B cell (primary cell): Measurements from ENCODE around the gene NME7. TPM values are rescaled to one million over a fixed set of nuclear protein-coding genes. Genes with fewer than 3 reads are reported as not detected.

Source experiments
- ATAC-seq: fragments of 200-7000 bp; cut with Tn5 transposase; one replicate; pipeline ENCODE4 v1.10.0; 2021; ENCODE audit warnings: low read depth, mild to moderate bottlenecking, moderate number of reproducible peaks, moderate library complexity
- CTCF ChIA-PET: fragments of 350-600 bp; sonication (Branson Sonifier 250); formaldehyde crosslinking; loops from one replicate; lab custom pipeline; 2021; ENCODE audit warnings: antibody characterized with exemption, inconsistent platforms; lab: Charles Lee
- POLR2A ChIA-PET: fragments of 350-600 bp; sonication (Branson Sonifier 250); formaldehyde crosslinking; loops from one replicate; lab custom pipeline; 2021; ENCODE audit warnings: antibody characterized with exemption; lab: Charles Lee
- DNase-seq: peaks from one replicate; pipeline ENCODE4 v3.0.0; 2013
- H2AFZ ChIP-seq: 2 replicates; pipeline ENCODE4 v1.6.1; 2012; ENCODE audit warnings: mild to moderate bottlenecking, low read depth, low read length; ENCODE audit not compliant: insufficient read depth, poor library complexity, severe bottlenecking
- H3K27ac ChIP-seq, 2 donors: 1 replicate in 1 of 2; 2 replicates in 1 of 2; pipeline ENCODE4 v1.5.1; 2012 to 2013; ENCODE audit warnings: low read length in 2 of 2, mild to moderate bottlenecking in 2 of 2, moderate library complexity in 1 of 2
- H3K27me3 ChIP-seq, 4 experiments: fragments of 200-600 bp in 1 of 4; sonication (generic) in 1 of 4; replicated peaks in 1 of 4; 1 replicate in 2 of 4; 2 replicates in 2 of 4; pipeline versions ENCODE4 v1.6.1 to v1.7.0; 2013 to 2016; ENCODE audit warnings: low read length in 3 of 4, mild to moderate bottlenecking in 2 of 4, mixed read lengths in 1 of 4, moderate library complexity in 1 of 4; ENCODE audit not compliant: insufficient read depth in 4 of 4, control insufficient read depth in 3 of 4; ENCODE audit errors: control extremely low read depth in 1 of 4
- H3K36me3 ChIP-seq, 2 experiments: replicated peaks in 1 of 2; 1 replicate in 1 of 2; 2 replicates in 1 of 2; pipeline versions ENCODE4 v1.6.1 to v1.7.1; 2013; ENCODE audit warnings: low read length in 1 of 2; ENCODE audit not compliant: insufficient read depth in 2 of 2, control insufficient read depth in 1 of 2; ENCODE audit errors: control extremely low read depth in 1 of 2, extremely low read depth in 1 of 2
- H3K4me1 ChIP-seq, 2 donors: fragments of 200-600 bp in 1 of 2; sonication (generic) in 1 of 2; 1 replicate in 1 of 2; 2 replicates in 1 of 2; pipeline versions ENCODE4 v1.5.1 to v1.6.1; 2013 to 2017; ENCODE audit warnings: low read length in 2 of 2; ENCODE audit not compliant: control insufficient read depth in 2 of 2, insufficient read depth in 2 of 2
- H3K4me2 ChIP-seq: replicated peaks from 2 replicates; pipeline ENCODE3; 2012; ENCODE audit warnings: mild to moderate bottlenecking, low read depth, low read length; ENCODE audit not compliant: poor library complexity, severe bottlenecking
- H3K4me3 ChIP-seq, 5 experiments: fragments of 200-600 bp in 1 of 5; sonication (generic) in 1 of 5; 1 replicate in 3 of 5; 2 replicates in 2 of 5; pipeline versions ENCODE4 v1.5.1 to v1.7.0; 2011 to 2016; ENCODE audit warnings: low read length in 4 of 5, mild to moderate bottlenecking in 4 of 5, low read depth in 2 of 5, control low read depth in 1 of 5, moderate library complexity in 1 of 5; ENCODE audit not compliant: insufficient read depth in 1 of 5; ENCODE audit errors: control extremely low read depth in 1 of 5, extremely low read depth in 1 of 5
- H3K79me2 ChIP-seq: fragments of 200-600 bp; sonication (generic); one replicate; pipeline ENCODE4 v1.6.0; 2016; ENCODE audit warnings: low read length; ENCODE audit not compliant: control insufficient read depth, insufficient read depth
- H3K9ac ChIP-seq: fragments of 200-600 bp; sonication (generic); 2 replicates; pipeline ENCODE4 v1.6.1; 2017; ENCODE audit warnings: mild to moderate bottlenecking, low read length, moderate library complexity
- H3K9me3 ChIP-seq, 3 donors: one replicate each; pipeline versions ENCODE4 v1.6.1 to v1.7.1; 2013; ENCODE audit warnings: low read length in 2 of 3; ENCODE audit not compliant: control insufficient read depth in 2 of 3, insufficient read depth in 1 of 3; ENCODE audit errors: control extremely low read depth in 1 of 3
- H4K20me1 ChIP-seq: 2 replicates; pipeline ENCODE4 v1.6.0; 2012; ENCODE audit warnings: mild to moderate bottlenecking, low read length; ENCODE audit not compliant: insufficient read depth, control insufficient read depth, poor library complexity, severe bottlenecking
- H3K27ac Mint-ChIP-seq: one replicate; pipeline ENCODE4 v1.8.0; 2021; ENCODE audit warnings: mixed read lengths
- H3K27me3 Mint-ChIP-seq: one replicate; pipeline ENCODE4 v1.8.0; 2021; ENCODE audit warnings: mixed read lengths
- H3K4me1 Mint-ChIP-seq: one replicate; pipeline ENCODE4 v1.8.0; 2021; ENCODE audit warnings: mixed read lengths
- H3K4me3 Mint-ChIP-seq: one replicate; pipeline ENCODE4 v1.8.0; 2021; ENCODE audit warnings: mixed read lengths
- H3K9me3 Mint-ChIP-seq: one replicate; pipeline ENCODE4 v1.8.0; 2022; ENCODE audit warnings: mixed read lengths; ENCODE audit not compliant: insufficient read depth
- CTCF ChIP-seq: fragments of 200-600 bp; IDR thresholded peaks from one replicate; pipeline ENCODE4 v1.8.0; 2022; ENCODE audit warnings: antibody characterized with exemption, mild to moderate bottlenecking
- EZH2 ChIP-seq: IDR thresholded peaks from 2 replicates; pipeline ENCODE4 v1.6.1; 2012; ENCODE audit warnings: borderline replicate concordance, low read depth, mild to moderate bottlenecking, moderate library complexity, low read length; ENCODE audit not compliant: insufficient read depth, poor library complexity, severe bottlenecking
- WGBS: methylation state at CpG from one replicate; pipeline ENCODE4 v1.1.5; 2013; ENCODE audit warnings: missing lambda C conversion rate; ENCODE audit not compliant: insufficient coverage; 5-methylcytosine and 5-hydroxymethylcytosine counted together
- intact Hi-C: fragments of 100-400 bp; cut with micrococcal nuclease; formaldehyde crosslinking; loops from one replicate; pipeline ENCODE4 v1.10.0; 2022
- polyA plus RNA-seq: library from polyadenylated mRNA; depleted of rRNA; stranded (reverse); fragments of >200 nt; gene quantifications from 2 replicates; pipeline ENCODE4 v1.2.3, GENCODE V29; 2012
- total RNA-seq, 2 donors: library from RNA; stranded (reverse); fragments of 120-200 nt in 1 of 2; gene quantifications; 1 replicate in 1 of 2; 2 replicates in 1 of 2; pipeline versions ENCODE4 v1.2.3 to v1.2.4, GENCODE V29; 2013 to 2022

NME7 gene
- total and polyA plus RNA-seq, 2 donors (not counting 1 experiment from before 2014, with no cell fraction given) = 3.3 to 14.3 TPM

GRCh38 chr1:169309178-169310166, 58.1 kb downstream of the NME7 start:
- Histone ChIP-seq H3K27me3 (no peaks in the 10 kb centered on the region), H4K20me1 (no peaks in the 10 kb centered on the region), H2AFZ (peak overlapping the region; percentile 25), H3K36me3 (no peaks in the 10 kb centered on the region), H3K9ac (peak overlapping the region; percentile 34), H3K27ac (no peak overlapping the region), H3K9me3 (no peaks in the 10 kb centered on the region), H3K79me2 (no peaks in the 10 kb centered on the region), H3K4me1 (no peaks in the 10 kb centered on the region), H3K4me3 (peak overlapping the region in 1 of 5 experiments; percentile 1), H3K4me2 (peak overlapping the region; percentile 40)
- TF ChIP-seq EZH2 (no peak), CTCF (no peak)
- Mint-ChIP-seq H3K4me3 (peak overlapping the region; percentile 66), H3K4me1 (peaks cover 6% of the 10 kb centered on the region), H3K27ac (no peak overlapping the region), H3K27me3 (no peaks in the 10 kb centered on the region), H3K9me3 (no peaks in the 10 kb centered on the region)
- DNase-seq (peak; percentile 5), ATAC-seq (no peak)
- CTCF ChIA-PET = no interaction called here
- intact Hi-C loops = no loop called here
- WGBS = 0% methylated on average over 2 of the region's 7 CpGs
- POLR2A ChIA-PET = no interaction called here
